HFFc6 (cell line): ENCODE measurements around the gene SMAD5. TPM values are rescaled to one million over a fixed set of nuclear protein-coding genes. Genes with fewer than 3 reads are reported as not detected.

Experiments
- DNase-seq: peaks from one replicate; pipeline ENCODE4 v3.0.0-alpha.2; 2018
- H3K27ac Mint-ChIP-seq: 2 replicates; pipeline ENCODE4 v1.8.0; 2020; ENCODE audit warnings: mild to moderate bottlenecking, mixed read lengths
- H3K27me3 Mint-ChIP-seq: 2 replicates; pipeline ENCODE4 v1.8.0; 2021; ENCODE audit warnings: mild to moderate bottlenecking, moderate library complexity, mixed read lengths; ENCODE audit not compliant: insufficient read depth
- H3K36me3 Mint-ChIP-seq: 2 replicates; pipeline ENCODE4 v1.8.0; 2021; ENCODE audit warnings: low read depth, mixed read lengths
- H3K4me1 Mint-ChIP-seq: 2 replicates; pipeline ENCODE4 v1.8.0; 2020; ENCODE audit warnings: low read depth, mixed read lengths
- H3K4me3 Mint-ChIP-seq: 2 replicates; pipeline ENCODE4 v1.8.0; 2020; ENCODE audit warnings: mild to moderate bottlenecking, moderate library complexity, mixed read lengths
- H3K9me3 Mint-ChIP-seq: 2 replicates; pipeline ENCODE4 v1.8.0; 2020; ENCODE audit warnings: mild to moderate bottlenecking, mixed read lengths
- total RNA-seq, 6 experiments: library from RNA; stranded (reverse); fragmentation: NEBNext Ultra II Directional; extraction: Animal tissue kit (Norgen Biotek cat#: 25700); gene quantifications; 2 replicates in 1 of 6; 3 replicates in 5 of 6; pipeline ENCODE4 v1.2.3, GENCODE V29; 2021
- TF ChIP-seq, protein P1 (sequence below): fragments of 200-600 bp; sonication (generic); IDR thresholded peaks from 2 replicates; pipeline ENCODE4 v1.5.0; 2021; ENCODE audit warnings: antibody characterized with exemption, mild to moderate bottlenecking

Gene SMAD5
- total RNA-seq, 6 experiments from 2014 or later = 54.9 to 66.9 (median 62.6) TPM

DNA sequence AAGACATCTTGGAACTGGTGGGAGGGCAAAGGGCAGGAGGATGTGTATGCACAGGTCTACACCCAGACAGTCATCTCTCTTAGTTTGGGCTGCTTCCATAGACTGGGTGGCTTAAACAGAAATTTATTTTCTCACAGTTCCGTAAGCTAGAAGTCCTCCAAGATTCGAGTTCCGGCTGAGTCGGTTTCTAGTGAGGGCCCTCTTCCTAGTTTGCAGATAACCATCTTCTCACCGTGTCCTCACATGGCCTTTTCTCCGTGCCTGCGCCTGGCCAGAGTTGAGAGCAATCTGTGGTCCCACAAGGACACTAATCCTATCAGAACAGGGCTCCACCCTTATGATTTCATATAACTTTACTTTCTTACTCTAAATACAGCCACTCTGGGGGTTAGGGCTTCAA is 56.2 kb downstream of the SMAD5 start:
- peaks cover 5% of the 10 kb centered on the region; the same call in 1 of the 2 replicates for H3K4me1 Mint-ChIP-seq
- H3K27ac Mint-ChIP-seq = no peak overlapping the region
- H3K4me3 Mint-ChIP-seq = no peak overlapping the region
- no peaks in the 10 kb centered on the region for H3K9me3 Mint-ChIP-seq
- TF ChIP-seq, protein P1, sequence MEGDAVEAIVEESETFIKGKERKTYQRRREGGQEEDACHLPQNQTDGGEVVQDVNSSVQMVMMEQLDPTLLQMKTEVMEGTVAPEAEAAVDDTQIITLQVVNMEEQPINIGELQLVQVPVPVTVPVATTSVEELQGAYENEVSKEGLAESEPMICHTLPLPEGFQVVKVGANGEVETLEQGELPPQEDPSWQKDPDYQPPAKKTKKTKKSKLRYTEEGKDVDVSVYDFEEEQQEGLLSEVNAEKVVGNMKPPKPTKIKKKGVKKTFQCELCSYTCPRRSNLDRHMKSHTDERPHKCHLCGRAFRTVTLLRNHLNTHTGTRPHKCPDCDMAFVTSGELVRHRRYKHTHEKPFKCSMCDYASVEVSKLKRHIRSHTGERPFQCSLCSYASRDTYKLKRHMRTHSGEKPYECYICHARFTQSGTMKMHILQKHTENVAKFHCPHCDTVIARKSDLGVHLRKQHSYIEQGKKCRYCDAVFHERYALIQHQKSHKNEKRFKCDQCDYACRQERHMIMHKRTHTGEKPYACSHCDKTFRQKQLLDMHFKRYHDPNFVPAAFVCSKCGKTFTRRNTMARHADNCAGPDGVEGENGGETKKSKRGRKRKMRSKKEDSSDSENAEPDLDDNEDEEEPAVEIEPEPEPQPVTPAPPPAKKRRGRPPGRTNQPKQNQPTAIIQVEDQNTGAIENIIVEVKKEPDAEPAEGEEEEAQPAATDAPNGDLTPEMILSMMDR = no peak
- H3K27me3 Mint-ChIP-seq = peaks cover 26% of the 10 kb centered on the region
- H3K36me3 Mint-ChIP-seq = peaks cover 21% of the 10 kb centered on the region
- no peak for DNase-seq

- peaks cover 21% of the 10 kb centered on the region for H3K36me3 Mint-ChIP-seq
- TF ChIP-seq, protein P1 = no peak
- H3K4me1 Mint-ChIP-seq = peaks cover 5% of the 10 kb centered on the region; the same call in 1 of the 2 replicates
- no peak overlapping the region for H3K4me3 Mint-ChIP-seq
- DNase-seq = no peak
- H3K27me3 Mint-ChIP-seq = peaks cover 35% of the 10 kb centered on the region
- H3K27ac Mint-ChIP-seq = no peak overlapping the region
- no peaks in the 10 kb centered on the region for H3K9me3 Mint-ChIP-seq
Measured at GRCh38 chr5:136190091-136190720, 57.6 kb downstream of the SMAD5 start.

DNA sequence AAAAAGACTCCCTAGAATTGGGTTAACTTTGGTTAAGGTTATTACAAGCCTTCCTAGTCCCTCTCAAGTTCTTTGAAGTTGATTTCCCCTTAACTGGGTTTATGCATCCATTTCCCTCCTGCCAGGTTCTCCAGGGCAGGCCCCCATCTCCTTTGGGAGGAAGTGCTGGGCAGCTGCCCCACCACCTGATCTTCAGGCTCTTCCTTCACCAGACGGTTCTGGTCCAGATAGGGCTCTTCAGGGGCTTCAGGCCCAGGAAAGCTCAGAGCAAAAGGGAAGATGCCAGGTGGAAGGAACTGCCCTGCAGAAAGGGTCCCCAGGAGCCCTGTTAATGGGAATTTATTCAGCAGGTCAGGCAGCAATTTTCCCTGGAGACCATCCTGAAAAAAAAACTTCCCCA is 58.3 kb downstream of the SMAD5 start:
- no peak for DNase-seq
- Mint-ChIP-seq H3K27me3 (peaks cover 35% of the 10 kb centered on the region), H3K9me3 (no peaks in the 10 kb centered on the region), H3K4me1 (peaks cover 5% of the 10 kb centered on the region; the same call in 1 of the 2 replicates), H3K4me3 (no peak overlapping the region), H3K36me3 (peaks cover 21% of the 10 kb centered on the region), H3K27ac (no peak overlapping the region)
- TF ChIP-seq, protein P1 = no peak

DNA sequence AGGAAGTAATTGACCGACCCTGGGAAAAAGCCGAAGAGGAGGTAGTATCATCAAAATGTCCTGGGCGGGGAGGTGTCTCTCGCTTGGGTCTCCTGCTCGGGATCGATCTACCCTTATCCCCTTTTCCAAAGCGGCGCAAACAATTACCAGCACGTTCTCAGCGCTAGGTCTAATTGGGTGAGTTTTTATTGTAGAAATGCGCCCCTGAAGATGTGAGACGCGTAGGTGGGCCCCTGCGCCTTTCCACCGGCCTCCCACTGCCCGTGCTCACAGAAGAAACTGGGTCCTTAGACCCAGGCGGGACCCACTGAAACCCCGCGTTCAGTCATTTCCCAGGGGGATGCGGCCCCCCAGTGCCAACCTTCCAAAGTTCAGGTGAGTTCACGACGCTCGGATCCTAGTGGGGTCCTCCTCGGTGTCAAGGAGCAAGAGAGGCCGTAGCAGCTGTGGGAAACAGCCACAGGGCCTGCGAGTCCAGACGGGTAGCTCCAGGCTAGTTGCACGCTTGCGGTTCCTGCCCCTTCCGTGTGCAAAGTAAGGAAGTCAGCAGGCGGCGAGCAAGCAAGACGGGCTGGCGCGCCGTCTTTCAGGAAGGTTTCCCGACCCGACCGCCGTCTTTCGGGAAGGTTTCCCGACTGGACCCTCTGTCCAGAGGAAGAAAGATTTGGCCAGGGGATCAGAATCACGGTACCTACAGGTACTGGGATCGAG is 58.8 kb downstream of the SMAD5 start:
- Mint-ChIP-seq H3K9me3 (no peaks in the 10 kb centered on the region), H3K4me3 (no peak overlapping the region; the same call in 1 of the 2 replicates), H3K4me1 (peaks cover 5% of the 10 kb centered on the region; the same call in 1 of the 2 replicates), H3K27ac (no peak overlapping the region), H3K27me3 (peaks cover 37% of the 10 kb centered on the region), H3K36me3 (peaks cover 21% of the 10 kb centered on the region)
- TF ChIP-seq, protein P1 = no peak
- DNase-seq = no peak

DNA sequence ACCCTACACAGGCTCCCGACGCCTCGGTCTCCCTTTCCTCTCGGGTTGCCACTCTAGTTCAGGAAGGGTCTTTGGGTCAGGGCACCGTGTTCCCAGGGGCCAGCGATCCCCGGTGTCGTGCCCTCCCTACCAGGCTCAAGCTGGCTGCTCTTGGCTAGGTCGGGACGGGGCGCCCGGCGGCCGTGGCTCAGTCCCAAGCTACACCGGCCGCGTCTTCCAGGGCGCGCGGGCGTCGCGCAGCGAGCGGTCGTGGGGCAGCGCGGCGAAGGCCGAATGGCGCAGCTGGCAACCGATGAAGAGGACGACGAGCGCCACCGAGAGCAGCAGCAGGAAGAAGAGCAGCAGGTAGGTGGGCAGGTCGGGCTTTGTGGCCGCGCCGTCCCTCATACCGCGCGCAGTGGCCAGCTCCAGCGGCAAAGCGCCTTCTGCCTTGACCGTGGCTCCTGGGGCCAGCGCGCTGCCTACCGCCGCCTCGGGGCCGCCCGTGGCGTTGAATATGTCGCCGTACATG is 59.4 kb downstream of the SMAD5 start:
- no peaks in the 10 kb centered on the region for H3K9me3 Mint-ChIP-seq
- H3K27ac Mint-ChIP-seq = no peak overlapping the region
- peaks cover 17% of the 10 kb centered on the region for H3K36me3 Mint-ChIP-seq
- H3K4me3 Mint-ChIP-seq = no peak overlapping the region; the same call in 1 of the 2 replicates
- TF ChIP-seq, protein P1 = no peak
- peaks cover 40% of the 10 kb centered on the region for H3K27me3 Mint-ChIP-seq
- peaks cover 5% of the 10 kb centered on the region; the same call in 1 of the 2 replicates for H3K4me1 Mint-ChIP-seq
- DNase-seq = no peak
